HAP-1 (cell line): Measurements from ENCODE around the gene MAPK8IP1.

Experiments used
- DNase-seq, 2 experiments: peaks; one replicate each; pipeline ENCODE4 v3.0.0-alpha.2; 2016 to 2020; ENCODE audit warnings: low spot score in 2 of 2
- H3K27me3 ChIP-seq: fragments of 250-450 bp; sonication (Bioruptor Pico); 2 replicates; pipeline ENCODE4 v1.5.1; 2020; ENCODE audit warnings: low read depth, mild to moderate bottlenecking, moderate library complexity
- H3K36me3 ChIP-seq: fragments of 250-450 bp; sonication (Bioruptor Pico); replicated peaks from 2 replicates; pipeline ENCODE4 v1.5.1; 2020; ENCODE audit warnings: mild to moderate bottlenecking
- H3K4me1 ChIP-seq: fragments of 250-450 bp; sonication (Bioruptor Pico); 2 replicates; pipeline ENCODE4 v1.5.1; 2020; ENCODE audit warnings: mild to moderate bottlenecking
- H3K4me3 ChIP-seq: fragments of 250-450 bp; sonication (Bioruptor Pico); 2 replicates; pipeline ENCODE4 v1.5.1; 2020; ENCODE audit warnings: mild to moderate bottlenecking, moderate library complexity
- H3K9me3 ChIP-seq: fragments of 250-450 bp; sonication (Bioruptor Pico); 2 replicates; pipeline ENCODE4 v1.5.1; 2020; ENCODE audit warnings: mild to moderate bottlenecking, moderate library complexity
- in situ Hi-C: fragments of 300-500 bp; cut with MboI; formaldehyde crosslinking; loops from 3 replicates; pipeline ENCODE4 v1.14.3; 2020; ENCODE audit warnings: low sequenced_read_pairs, inconsistent platforms, mixed read lengths

MAPK8IP1 gene

DNA sequence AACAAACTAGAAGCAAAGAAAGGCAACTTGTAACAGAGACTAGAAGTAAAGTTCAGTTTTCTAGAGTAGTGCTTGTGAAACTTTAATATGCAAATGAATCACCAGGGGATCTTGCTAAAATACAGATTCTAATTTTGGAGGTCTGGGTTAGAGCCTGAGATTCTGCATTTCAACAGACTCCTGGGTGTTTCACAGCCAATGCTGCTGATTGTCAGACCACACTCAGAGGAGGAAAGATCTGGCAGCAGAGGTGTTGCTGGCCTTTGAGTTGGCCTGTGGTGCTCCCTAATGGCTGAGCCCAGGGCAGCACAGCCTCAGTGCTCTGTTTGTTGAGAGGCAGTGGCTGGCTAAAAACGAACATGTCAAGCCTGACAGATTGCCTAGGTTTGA lies 32.7 kb upstream of the MAPK8IP1 start:
- peaks cover 9% of the 10 kb centered on the region for H3K36me3 ChIP-seq
- no peak overlapping the region for H3K4me3 ChIP-seq
- in situ Hi-C loops: no loop called here
- no peaks in the 10 kb centered on the region for H3K27me3 ChIP-seq
- no peak for DNase-seq
- peaks cover 20% of the 10 kb centered on the region for H3K4me1 ChIP-seq
- no peaks in the 10 kb centered on the region for H3K9me3 ChIP-seq

DNA sequence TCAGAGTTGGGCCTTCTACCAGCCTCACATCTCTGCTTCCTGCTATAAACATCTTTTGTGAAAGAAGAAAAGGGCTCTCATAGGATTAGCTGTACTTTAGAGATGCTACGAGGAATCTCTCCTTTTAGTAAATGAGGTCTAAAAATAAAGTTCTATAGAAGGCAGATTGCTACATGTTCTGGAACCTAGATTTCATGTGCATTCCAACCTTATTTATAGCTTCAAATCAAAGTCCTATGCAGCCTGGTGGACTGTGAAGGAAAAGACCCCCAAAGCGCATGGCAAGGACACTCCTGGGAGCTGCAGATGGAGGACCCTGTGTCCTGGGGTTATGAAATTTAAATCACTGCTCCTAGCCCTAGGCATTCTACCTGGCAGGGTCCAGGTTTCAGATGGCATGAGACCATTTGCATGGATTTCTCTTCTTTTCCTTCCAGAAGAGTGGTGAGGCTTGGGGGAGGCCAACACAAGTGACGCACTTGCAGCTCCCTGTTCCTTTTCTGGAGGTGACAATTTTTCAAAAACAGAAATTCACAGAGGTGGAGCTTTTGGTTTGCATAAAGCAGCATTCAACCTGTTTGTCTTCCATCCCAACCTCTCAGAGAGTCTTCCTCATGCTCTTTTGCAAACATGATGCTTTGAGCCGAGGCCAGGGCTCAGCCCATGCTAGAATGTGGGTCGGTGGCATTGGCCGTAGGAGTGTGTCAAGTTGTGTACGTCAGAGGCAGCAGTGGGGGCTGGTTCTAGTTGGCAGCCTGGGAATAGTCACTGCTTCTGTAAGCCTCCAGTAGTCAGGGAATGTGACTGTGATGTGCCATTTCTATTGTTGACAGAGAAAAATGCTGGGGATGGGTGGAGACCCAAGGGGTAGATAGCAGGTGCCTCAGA lies 31.9 kb upstream of the MAPK8IP1 start:
- H3K4me3 ChIP-seq: no peak overlapping the region
- H3K9me3 ChIP-seq: no peaks in the 10 kb centered on the region
- DNase-seq: no peak
- in situ Hi-C loops: no loop called here
- H3K4me1 ChIP-seq: peaks cover 20% of the 10 kb centered on the region
- peaks cover 10% of the 10 kb centered on the region for H3K36me3 ChIP-seq
- no peaks in the 10 kb centered on the region for H3K27me3 ChIP-seq

GRCh38 chr11:45855308-45855707 lies 30.1 kb upstream of the MAPK8IP1 start:
- Histone ChIP-seq H3K4me3 (no peak overlapping the region), H3K9me3 (no peaks in the 10 kb centered on the region), H3K27me3 (no peaks in the 10 kb centered on the region), H3K36me3 (peaks cover 10% of the 10 kb centered on the region), H3K4me1 (peaks cover 20% of the 10 kb centered on the region)
- in situ Hi-C loops: no loop called here
- no peak for DNase-seq

- DNase-seq: no peak
- Histone ChIP-seq H3K4me3 (no peak overlapping the region), H3K9me3 (no peaks in the 10 kb centered on the region), H3K36me3 (peaks cover 12% of the 10 kb centered on the region), H3K4me1 (peaks cover 20% of the 10 kb centered on the region), H3K27me3 (no peaks in the 10 kb centered on the region)
- in situ Hi-C loops: no loop called here
Measured at GRCh38 chr11:45856044-45856468, 29.4 kb upstream of the MAPK8IP1 start.

DNA sequence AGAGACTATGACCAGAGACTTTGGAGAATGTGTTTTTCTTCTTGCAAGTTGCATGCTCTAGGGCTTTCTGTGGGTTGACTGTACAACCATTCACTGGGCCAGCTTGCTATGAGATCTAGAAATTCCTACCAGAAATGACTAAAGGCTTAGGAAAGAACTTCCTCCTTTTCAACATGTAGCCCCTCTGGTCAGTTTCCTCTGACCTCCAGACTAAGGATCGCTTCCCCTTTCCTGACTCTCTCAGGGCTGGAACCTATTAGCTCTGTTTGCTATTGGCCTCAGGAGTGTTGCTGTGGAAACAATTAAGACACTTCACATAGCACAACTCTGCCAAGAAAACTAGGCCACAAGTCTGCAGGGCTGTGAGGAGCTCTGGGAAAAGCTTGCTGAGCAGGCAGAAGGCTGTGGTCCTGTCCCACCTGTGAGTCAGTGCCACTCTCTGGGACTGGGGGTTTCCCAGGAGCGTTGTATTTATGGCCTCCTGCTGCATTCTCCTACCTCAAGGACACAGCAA lies 27.4 kb upstream of the MAPK8IP1 start:
- Histone ChIP-seq H3K27me3 (no peaks in the 10 kb centered on the region), H3K9me3 (no peaks in the 10 kb centered on the region), H3K36me3 (peaks cover 28% of the 10 kb centered on the region), H3K4me3 (no peak overlapping the region), H3K4me1 (peaks cover 5% of the 10 kb centered on the region; the same call in 1 of the 2 replicates)
- in situ Hi-C loops: no loop called here
- no peak for DNase-seq

DNA sequence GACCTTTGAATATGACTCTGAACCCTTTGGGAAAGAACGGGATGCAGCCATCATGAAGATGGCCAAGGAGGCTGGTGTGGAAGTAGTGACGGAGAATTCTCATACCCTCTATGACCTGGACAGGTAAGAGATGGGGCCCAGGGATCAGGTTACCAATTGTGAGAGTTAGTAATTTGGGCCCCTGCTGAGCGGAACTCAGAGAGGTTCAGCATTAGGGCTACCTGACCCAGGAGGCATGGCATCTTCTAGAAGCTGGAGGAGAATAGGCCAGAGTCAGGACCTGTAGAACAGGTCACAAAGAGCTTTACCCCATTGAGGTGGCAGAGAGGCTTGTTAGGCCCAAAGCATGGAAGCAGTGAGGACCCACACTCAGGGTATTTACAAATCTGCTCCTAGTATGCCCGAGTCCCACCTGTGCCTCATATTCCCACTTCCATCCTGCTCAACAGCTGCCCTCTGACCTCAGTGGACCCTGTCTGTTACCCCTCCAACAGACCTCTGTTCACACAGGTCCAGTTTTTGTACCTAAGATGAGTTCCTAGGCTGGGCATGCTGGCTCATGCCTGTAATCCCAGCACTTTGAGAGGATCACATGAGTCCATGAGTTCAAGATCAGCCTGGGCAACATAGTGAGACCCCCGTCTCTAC lies 26.6 kb upstream of the MAPK8IP1 start:
- in situ Hi-C loops: no loop called here
- no peaks in the 10 kb centered on the region for H3K9me3 ChIP-seq
- H3K4me3 ChIP-seq: no peak overlapping the region
- H3K4me1 ChIP-seq: no peaks in the 10 kb centered on the region
- H3K27me3 ChIP-seq: no peaks in the 10 kb centered on the region
- peaks cover 36% of the 10 kb centered on the region for H3K36me3 ChIP-seq
- DNase-seq: no peak

GRCh38 chr11:45859661-45860140 lies 25.8 kb upstream of the MAPK8IP1 start:
- Histone ChIP-seq H3K36me3 (peaks cover 37% of the 10 kb centered on the region), H3K4me3 (no peak overlapping the region), H3K9me3 (no peaks in the 10 kb centered on the region), H3K4me1 (no peaks in the 10 kb centered on the region), H3K27me3 (no peaks in the 10 kb centered on the region)
- no peak for DNase-seq
- in situ Hi-C loops: no loop called here

- no peaks in the 10 kb centered on the region for H3K4me1 ChIP-seq
Measured at GRCh38 chr11:45860348-45860747, 25.1 kb upstream of the MAPK8IP1 start.

DNA sequence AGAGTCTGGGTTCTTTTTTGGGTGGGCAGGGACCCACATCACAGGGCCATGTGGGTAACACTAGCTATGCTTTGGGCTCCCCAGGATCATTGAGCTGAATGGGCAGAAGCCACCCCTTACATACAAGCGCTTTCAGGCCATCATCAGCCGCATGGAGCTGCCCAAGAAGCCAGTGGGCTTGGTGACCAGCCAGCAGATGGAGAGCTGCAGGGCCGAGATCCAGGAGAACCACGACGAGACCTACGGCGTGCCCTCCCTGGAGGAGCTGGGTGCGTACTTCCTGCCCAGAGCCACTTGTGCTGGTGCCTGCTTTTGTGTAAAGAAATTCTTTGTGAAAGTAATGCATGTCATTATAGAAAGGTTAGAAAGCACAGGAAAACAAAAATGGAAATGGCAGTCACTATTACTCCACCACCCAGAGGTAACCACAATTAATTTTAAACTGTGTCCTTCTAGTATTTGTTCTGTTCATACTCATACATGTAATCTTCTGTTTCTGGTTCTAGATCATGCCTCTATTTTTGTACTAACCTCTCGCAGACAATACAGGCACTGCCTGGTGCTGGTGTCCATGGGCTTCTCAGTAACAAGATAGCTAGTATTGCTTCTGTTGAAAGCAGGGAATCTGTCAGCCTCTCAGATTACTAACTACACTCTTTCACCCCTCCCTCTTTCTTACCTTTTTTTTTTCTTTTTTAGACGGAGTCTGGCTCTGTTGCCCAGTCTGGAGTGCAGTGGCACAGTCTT lies 24.5 kb upstream of the MAPK8IP1 start:
- no peaks in the 10 kb centered on the region for H3K9me3 ChIP-seq
- in situ Hi-C loops: no loop called here
- DNase-seq: no peak
- no peaks in the 10 kb centered on the region for H3K27me3 ChIP-seq
- no peaks in the 10 kb centered on the region for H3K4me1 ChIP-seq
- H3K36me3 ChIP-seq: peaks cover 37% of the 10 kb centered on the region
- no peak overlapping the region for H3K4me3 ChIP-seq

More at GRCh38 chr11:45860348-45860747, 25.1 kb upstream of the MAPK8IP1 start:
- Histone ChIP-seq H3K27me3 (no peaks in the 10 kb centered on the region), H3K9me3 (no peaks in the 10 kb centered on the region), H3K4me3 (no peak overlapping the region), H3K36me3 (peaks cover 37% of the 10 kb centered on the region)
- DNase-seq: no peak
- in situ Hi-C loops: no loop called here

DNA sequence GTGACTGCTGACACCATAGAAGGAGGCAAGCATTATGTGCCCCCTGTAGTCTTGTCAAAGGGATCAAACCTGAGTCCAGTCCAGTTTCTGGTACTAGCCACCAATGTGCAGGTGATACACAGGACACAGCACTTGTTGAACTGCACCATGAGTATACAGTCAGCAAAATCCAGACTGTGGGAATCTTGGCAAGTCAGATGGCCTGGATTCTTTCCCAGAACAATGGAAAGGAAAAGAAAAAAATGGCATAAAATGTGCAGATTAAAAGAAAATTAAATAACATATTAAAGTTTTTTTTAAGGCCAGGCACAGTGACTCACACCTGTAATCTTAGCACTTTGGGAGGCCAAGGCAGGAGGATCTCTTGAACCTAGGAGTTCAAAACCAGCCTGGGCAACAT lies 21.4 kb upstream of the MAPK8IP1 start:
- peaks cover 27% of the 10 kb centered on the region for H3K36me3 ChIP-seq
- in situ Hi-C loops: no loop called here

DNA sequence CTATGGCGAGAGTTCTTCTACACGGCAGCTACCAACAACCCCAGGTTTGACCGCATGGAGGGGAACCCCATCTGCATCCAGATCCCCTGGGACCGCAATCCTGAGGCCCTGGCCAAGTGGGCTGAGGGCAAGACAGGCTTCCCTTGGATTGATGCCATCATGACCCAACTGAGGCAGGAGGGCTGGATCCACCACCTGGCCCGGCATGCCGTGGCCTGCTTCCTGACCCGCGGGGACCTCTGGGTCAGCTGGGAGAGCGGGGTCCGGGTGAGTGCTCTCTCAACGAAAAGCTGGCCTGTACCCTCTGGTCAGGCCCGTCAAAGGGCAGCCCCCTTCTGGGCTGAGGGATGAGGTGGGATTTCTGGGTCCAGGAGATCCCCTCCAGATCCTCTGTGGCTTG lies 15.9 kb upstream of the MAPK8IP1 start:
- no peak for DNase-seq
- in situ Hi-C loops: no loop called here
- Histone ChIP-seq H3K4me1 (no peaks in the 10 kb centered on the region), H3K4me3 (no peak overlapping the region), H3K27me3 (no peaks in the 10 kb centered on the region), H3K36me3 (peaks cover 42% of the 10 kb centered on the region), H3K9me3 (no peaks in the 10 kb centered on the region)

More for the DNA sequence above, 21.4 kb upstream of the MAPK8IP1 start:
- H3K4me3 ChIP-seq: no peak overlapping the region
- no peaks in the 10 kb centered on the region for H3K9me3 ChIP-seq
- no peaks in the 10 kb centered on the region for H3K27me3 ChIP-seq
- DNase-seq: no peak
- H3K4me1 ChIP-seq: no peaks in the 10 kb centered on the region

GRCh38 chr11:45870706-45871105 lies 14.7 kb upstream of the MAPK8IP1 start:
- no peaks in the 10 kb centered on the region for H3K4me1 ChIP-seq
- H3K4me3 ChIP-seq: no peak overlapping the region
- in situ Hi-C loops: no loop called here
- no peak for DNase-seq
- H3K36me3 ChIP-seq: peaks cover 42% of the 10 kb centered on the region
- no peaks in the 10 kb centered on the region for H3K27me3 ChIP-seq
- H3K9me3 ChIP-seq: no peaks in the 10 kb centered on the region

GRCh38 chr11:45871638-45872037 lies 13.8 kb upstream of the MAPK8IP1 start:
- in situ Hi-C loops: no loop called here

More at GRCh38 chr11:45871638-45872037, 13.8 kb upstream of the MAPK8IP1 start:
- no peaks in the 10 kb centered on the region for H3K9me3 ChIP-seq
- H3K36me3 ChIP-seq: peaks cover 42% of the 10 kb centered on the region
- DNase-seq: no peak
- H3K4me1 ChIP-seq: peaks cover 6% of the 10 kb centered on the region
- H3K4me3 ChIP-seq: no peak overlapping the region
- no peaks in the 10 kb centered on the region for H3K27me3 ChIP-seq
